Upper lobe of right lung (tissue), 1 donor: ENCODE measurements around the gene DDX19B. TPM values are rescaled to one million over a fixed set of nuclear protein-coding genes. Genes with fewer than 3 reads are reported as not detected.
"Not testable (repeated sequence)": the region's sequence is repeated elsewhere in the genome, so short reads cannot be mapped to it uniquely, and the experiment has no call there.

ENCODE experiments used
- ATAC-seq: fragments of 200-7000 bp; cut with Tn5 transposase; one replicate; pipeline ENCODE4 v1.9.1; 2020; ENCODE audit warnings: mild to moderate bottlenecking, moderate library complexity
- DNase-seq: peaks from one replicate; pipeline ENCODE4 v3.0.0-alpha.2; 2020
- H3K27ac ChIP-seq: fragments of 200-600 bp; one replicate; pipeline ENCODE4 v1.8.0; 2022
- H3K27me3 ChIP-seq: fragments of 200-600 bp; one replicate; pipeline ENCODE4 v1.8.0; 2022; ENCODE audit warnings: mild to moderate bottlenecking
- H3K36me3 ChIP-seq: fragments of 200-600 bp; one replicate; pipeline ENCODE4 v1.8.0; 2022
- H3K4me1 ChIP-seq: fragments of 200-600 bp; one replicate; pipeline ENCODE4 v1.8.0; 2022
- H3K4me3 ChIP-seq: fragments of 200-600 bp; one replicate; pipeline ENCODE4 v1.8.0; 2022; ENCODE audit warnings: mild to moderate bottlenecking
- H3K9me3 ChIP-seq: fragments of 200-600 bp; one replicate; pipeline ENCODE4 v1.8.0; 2022
- CTCF ChIP-seq: fragments of 200-600 bp; IDR thresholded peaks from one replicate; pipeline ENCODE4 v1.8.0; 2022; ENCODE audit warnings: antibody characterized with exemption
- intact Hi-C: fragments of 100-400 bp; cut with DNase I; formaldehyde crosslinking; loops from one replicate; pipeline ENCODE4 v1.11.0; 2022
- total RNA-seq: library from RNA; stranded (reverse); fragmentation: NEBNext Ultra II Directional; extraction: Animal tissue kit (Norgen Biotek cat#: 25700); gene quantifications from one replicate; pipeline ENCODE4 v1.2.1, GENCODE V29; 2021
- donor health status: DM: no; HTN: yes; CAD: no; lungs with severe emphysema.

DDX19B gene
- total RNA-seq, 1 donor from 2014 or later, result 27.6 TPM

DNA sequence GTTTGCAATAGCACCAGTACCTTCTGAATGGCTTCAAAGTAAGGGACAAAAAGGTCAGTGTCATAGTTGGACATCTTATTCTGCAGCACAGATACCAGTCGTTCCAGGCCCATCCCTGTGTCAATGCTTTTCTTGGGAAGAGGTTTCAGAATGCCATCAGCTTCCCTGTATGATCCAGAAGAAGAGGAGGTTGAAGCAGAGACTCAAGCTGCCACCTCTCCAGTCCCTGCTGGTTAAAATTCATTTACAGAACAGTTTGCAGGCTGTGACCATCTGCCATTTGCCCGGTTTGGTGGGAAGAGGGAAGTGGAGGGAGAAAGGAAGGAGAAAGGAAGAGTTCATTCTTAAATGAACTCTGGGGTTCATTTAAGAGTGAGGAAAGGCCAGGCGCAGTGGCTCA lies 28.8 kb upstream of the DDX19B start:
- Histone ChIP-seq H3K9me3 (no peaks in the 10 kb centered on the region), H3K4me3 (no peak overlapping the region), H3K36me3 (peaks cover 97% of the 10 kb centered on the region), H3K27me3 (no peaks in the 10 kb centered on the region), H3K4me1 (no peaks in the 10 kb centered on the region), H3K27ac (no peak overlapping the region)
- ATAC-seq (no peak), DNase-seq (no peak)
- intact Hi-C loops, result no loop called here
- TF ChIP-seq CTCF, result no peak

DNA sequence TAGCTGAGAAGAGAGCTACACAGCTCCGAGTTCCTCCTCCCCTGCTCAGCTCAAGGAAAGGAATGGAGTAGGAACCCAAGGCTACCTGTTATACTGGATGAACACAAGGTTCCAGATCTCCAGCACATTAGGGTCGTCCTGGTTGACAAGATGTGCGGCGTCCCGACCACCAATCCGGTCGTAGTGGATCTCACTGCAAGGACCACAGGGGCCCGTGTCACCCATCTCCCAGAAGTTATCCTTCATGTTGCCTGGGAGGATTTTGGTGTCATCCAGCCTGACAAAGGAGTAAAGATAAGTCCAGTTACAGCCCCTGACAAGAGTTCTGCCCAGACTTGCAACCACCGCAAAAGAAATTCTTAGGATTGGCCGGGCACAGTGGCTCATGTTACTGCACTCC lies 27.3 kb upstream of the DDX19B start:
- ATAC-seq (no peak), DNase-seq (no peak)
- no peaks in the 10 kb centered on the region for H3K27me3 ChIP-seq
- intact Hi-C loops, result no loop called here
- TF ChIP-seq CTCF, result no peak
- H3K27ac ChIP-seq, result no peak overlapping the region
- H3K4me1 ChIP-seq, result no peaks in the 10 kb centered on the region
- H3K4me3 ChIP-seq, result no peak overlapping the region
- peaks cover 99% of the 10 kb centered on the region for H3K36me3 ChIP-seq
- H3K9me3 ChIP-seq, result no peaks in the 10 kb centered on the region

DNA sequence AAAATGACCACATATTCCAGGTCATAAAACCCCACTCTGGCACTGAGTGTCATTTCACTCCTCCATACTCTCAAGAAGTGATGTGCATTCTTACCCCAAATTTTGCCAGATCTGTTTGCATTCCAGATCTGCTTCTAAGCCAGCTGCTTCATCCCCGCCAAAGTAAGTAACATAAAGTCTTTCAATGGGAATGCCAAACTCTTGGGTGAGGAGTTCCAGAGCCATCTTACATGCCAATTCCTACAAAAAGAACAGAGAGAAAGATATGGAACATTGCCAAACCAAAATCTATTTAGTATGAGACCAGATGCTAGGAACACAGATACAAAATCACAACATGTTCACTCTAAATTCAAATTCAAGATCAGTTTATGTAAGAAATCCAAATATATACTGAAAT lies 22.6 kb upstream of the DDX19B start:
- Histone ChIP-seq H3K27ac (no peak overlapping the region), H3K4me1 (no peaks in the 10 kb centered on the region), H3K36me3 (peaks cover 99% of the 10 kb centered on the region), H3K9me3 (no peaks in the 10 kb centered on the region), H3K27me3 (no peaks in the 10 kb centered on the region), H3K4me3 (no peak overlapping the region)
- ATAC-seq (no peak), DNase-seq (no peak)
- TF ChIP-seq CTCF, result no peak
- intact Hi-C loops, result no loop called here

- intact Hi-C loops, H3K9me3 ChIP-seq, ATAC-seq, H3K27ac ChIP-seq, H3K27me3 ChIP-seq, DNase-seq: not testable (repeated sequence)
- H3K4me3 ChIP-seq, result peak overlapping the region; percentile 89
- peaks cover 16% of the 10 kb centered on the region for H3K4me1 ChIP-seq
- peaks cover 31% of the 10 kb centered on the region for H3K36me3 ChIP-seq
Measured at GRCh38 chr16:70287304-70287971, 11.5 kb upstream of the DDX19B start.

DNA sequence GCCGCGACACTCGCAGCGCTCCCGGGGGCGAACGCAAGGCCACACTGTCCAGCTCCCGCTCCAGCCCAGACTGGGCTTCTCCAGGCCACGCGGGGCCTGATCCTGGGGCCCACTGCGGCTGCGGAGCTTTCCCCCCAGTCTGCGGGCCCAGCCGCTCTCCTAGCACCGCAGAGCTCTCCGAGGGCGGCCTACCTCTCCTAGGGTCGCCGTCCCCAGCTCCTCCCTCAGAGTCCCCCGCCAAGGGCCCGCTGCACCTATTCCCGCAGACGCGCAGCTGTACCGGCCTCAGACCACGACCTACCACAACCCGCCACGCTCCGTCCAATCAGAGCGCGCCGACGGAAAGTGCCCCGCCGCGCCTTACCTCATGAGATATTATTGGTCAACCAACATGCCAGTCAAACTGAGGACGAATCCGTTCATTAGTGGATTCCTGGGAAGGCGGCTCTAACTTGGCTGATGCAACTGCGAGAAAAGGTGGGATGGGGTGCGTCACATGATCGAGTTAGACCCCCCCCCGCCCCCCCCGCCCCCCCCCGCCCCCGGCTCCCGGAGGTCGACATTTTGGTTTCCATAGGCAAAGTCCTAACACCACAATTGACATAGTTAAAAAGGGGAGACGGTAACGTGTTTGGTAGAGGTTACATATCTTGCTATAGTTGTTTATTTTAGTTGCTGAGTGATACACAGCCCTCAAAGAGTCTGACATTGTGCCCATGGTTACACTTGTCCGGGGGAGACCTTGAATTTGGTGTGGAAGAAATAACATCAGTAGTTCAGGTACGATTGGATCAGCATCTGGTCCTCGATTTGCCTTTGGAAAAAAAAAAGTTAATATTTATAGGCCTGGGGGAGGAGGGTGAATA lies 9.5 kb upstream of the DDX19B start, which contains the start of gene AARS1:
TSS of gene AARS1 (minus strand) at position 278 of the 866 bp plus-strand sequence. CDS start 6,743 bp downstream, outside the sequence.
- Histone ChIP-seq H3K36me3 (peaks cover 14% of the 10 kb centered on the region), H3K4me3 (peak within 1 kb of the TSS; percentile 89), H3K27me3 (no peaks in the 10 kb centered on the region), H3K4me1 (peaks cover 16% of the 10 kb centered on the region), H3K9me3 (no peaks in the 10 kb centered on the region), H3K27ac (peak within 1 kb of the TSS; percentile 97)
- no peak for TF ChIP-seq CTCF
- DNase-seq, result peak; percentile 97
- intact Hi-C loops, result no loop called here
- peak; percentile 99 for ATAC-seq

DNA sequence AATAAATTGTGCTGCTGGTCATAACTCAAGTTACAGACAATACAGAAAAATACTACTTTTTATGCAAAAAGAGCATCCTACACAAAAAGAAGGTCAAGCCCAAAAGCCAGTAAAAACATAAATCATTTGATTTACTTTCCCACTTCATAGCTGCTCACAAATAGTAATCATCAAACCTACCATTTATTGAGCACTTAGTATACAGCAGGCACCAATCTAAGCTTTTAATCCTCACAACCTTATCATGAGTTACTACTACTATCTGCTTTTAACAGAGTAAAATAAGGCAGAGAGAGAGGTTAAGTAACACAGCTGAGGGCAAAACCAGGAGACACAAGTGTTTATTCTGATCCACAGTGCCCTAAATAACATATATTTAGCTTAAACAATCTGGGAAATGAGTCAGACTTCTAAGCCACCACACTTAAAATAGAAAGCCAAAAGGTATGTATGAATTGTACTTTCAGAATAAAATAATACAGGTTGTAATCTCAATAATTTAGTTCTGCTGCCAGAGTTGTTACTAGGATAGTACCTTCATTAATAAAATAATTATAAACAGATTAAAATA lies 8.0 kb upstream of the DDX19B start:
- ATAC-seq, result no peak

DNA sequence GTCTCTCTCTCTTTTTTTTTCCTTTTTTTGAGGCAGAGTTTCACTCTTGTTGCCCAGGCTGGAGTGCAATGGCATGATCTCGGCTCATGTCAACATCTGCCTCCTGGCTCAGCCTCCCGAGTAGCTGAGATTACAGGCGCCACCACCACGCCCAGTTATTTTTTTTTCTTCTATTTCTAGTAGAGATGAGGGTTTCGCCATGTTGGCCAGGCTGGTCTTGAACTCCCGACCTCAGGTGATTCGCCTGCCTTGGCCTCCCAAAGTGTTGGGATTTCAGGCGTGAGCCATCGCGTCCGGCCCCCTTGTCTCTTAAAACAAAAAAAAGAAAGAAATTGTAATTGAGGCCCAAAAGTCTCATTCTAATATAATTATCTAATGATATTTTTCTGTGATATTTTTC lies 6.8 kb upstream of the DDX19B start:
- H3K9me3 ChIP-seq, H3K36me3 ChIP-seq, H3K4me3 ChIP-seq, intact Hi-C loops, ATAC-seq, H3K27ac ChIP-seq, H3K27me3 ChIP-seq: not testable (repeated sequence)
- peaks cover 11% of the 10 kb centered on the region for H3K4me1 ChIP-seq
- peak; percentile 16 for DNase-seq

More for the DNA sequence above, 8.0 kb upstream of the DDX19B start:
- Histone ChIP-seq H3K36me3 (no peaks in the 10 kb centered on the region), H3K4me1 (peaks cover 15% of the 10 kb centered on the region), H3K4me3 (no peak overlapping the region), H3K9me3 (no peaks in the 10 kb centered on the region), H3K27ac (no peak overlapping the region), H3K27me3 (no peaks in the 10 kb centered on the region)
- no peak for DNase-seq
- no peak for TF ChIP-seq CTCF
- intact Hi-C loops, result no loop called here
